ENCODE results near the gene PHF20. TPM values are rescaled to one million over a fixed set of nuclear protein-coding genes. Genes with fewer than 3 reads are reported as not detected.

PHF20 gene
- total RNA-seq, 4 donors from 2014 or later, result 13.6 to 33.2 (median 16.6) TPM

DNA sequence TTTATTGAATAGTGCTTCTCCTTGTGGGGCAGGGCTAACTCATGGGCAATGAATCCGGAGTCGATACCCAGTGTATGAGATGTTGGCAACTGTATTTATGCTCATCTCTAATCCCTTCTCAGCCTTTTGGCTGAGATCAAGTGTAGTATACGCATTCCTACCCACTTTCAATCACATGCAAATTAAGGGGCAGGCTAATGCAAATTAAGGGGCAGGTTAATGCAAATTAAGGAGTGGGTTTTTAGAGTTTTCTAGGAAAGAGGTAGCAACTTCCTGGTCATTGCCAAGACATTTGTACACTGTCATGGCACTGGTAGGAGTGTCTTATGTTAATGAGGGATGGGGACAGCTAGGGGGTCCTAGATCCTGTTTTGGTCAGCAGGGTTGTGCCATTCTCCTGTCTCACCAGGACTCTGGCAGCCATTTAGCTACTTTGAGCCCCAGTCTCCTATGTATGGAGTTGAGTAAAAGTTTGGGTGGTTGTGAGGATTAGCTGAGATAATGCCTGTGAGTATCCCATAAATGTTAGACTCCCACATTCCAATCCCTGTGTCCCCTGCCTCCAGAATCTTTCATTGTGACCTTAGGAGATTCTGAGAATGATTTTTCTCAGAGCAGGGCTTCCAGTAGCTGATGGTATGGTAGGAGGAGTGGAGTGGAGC lies 196.3 kb downstream of the PHF20 start, which contains the start of gene CNBD2:
CNBD2 (plus strand) TSS at position 612 of the 662 bp plus-strand sequence. CDS start 173 bp downstream, outside the sequence.
- Histone ChIP-seq H3K36me3 (no peaks in the 10 kb centered on the region), H3K4me3 (no peak within 1 kb of the TSS), H3K27ac (peak within 1 kb of the TSS in 1 of 4 donors; percentile 19), H3K4me1 (peaks cover 0 to 23% (median 0%) of the 10 kb centered on the region in 3 donors), H3K9me3 (peaks cover 0 to 4% (median 0%) of the 10 kb centered on the region in 3 donors), H3K27me3 (no peaks in the 10 kb centered on the region)
- intact Hi-C loops (cut with DNase I), result no loop called here
- TF ChIP-seq, protein P1, sequence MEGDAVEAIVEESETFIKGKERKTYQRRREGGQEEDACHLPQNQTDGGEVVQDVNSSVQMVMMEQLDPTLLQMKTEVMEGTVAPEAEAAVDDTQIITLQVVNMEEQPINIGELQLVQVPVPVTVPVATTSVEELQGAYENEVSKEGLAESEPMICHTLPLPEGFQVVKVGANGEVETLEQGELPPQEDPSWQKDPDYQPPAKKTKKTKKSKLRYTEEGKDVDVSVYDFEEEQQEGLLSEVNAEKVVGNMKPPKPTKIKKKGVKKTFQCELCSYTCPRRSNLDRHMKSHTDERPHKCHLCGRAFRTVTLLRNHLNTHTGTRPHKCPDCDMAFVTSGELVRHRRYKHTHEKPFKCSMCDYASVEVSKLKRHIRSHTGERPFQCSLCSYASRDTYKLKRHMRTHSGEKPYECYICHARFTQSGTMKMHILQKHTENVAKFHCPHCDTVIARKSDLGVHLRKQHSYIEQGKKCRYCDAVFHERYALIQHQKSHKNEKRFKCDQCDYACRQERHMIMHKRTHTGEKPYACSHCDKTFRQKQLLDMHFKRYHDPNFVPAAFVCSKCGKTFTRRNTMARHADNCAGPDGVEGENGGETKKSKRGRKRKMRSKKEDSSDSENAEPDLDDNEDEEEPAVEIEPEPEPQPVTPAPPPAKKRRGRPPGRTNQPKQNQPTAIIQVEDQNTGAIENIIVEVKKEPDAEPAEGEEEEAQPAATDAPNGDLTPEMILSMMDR (IDR thresholded peaks at IDR 0.05), result no peak
- no peak for TF ChIP-seq POLR2A (IDR thresholded peaks at IDR 0.05)
- DNase-seq, result no peak
- 63 to 77% methylated on average over 1 to 3 of the region's 3 CpGs for WGBS, 2 donors

DNA sequence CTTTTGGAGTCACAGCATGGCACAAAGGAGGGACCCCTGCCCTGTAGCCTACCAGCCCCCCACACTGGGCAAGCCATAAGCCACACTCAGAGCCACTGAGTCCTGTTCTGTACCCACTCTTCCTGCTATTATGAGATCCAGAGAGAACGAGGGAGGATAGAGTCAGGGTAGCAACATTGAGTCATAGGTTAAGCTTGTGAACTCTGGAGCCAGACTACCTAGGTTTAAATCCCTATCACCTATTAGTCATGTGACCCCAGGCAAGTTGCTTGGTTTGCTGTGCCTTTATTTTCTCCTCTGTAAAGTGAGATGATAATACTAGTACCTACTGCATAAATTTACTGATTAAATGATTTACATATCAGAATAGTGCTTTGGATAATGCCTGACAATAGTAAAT lies 197.1 kb downstream of the PHF20 start:
- DNase-seq, result no peak
- WGBS, 2 donors, result 25 to 44% methylated on average over 1 of the region's 1 CpG
- intact Hi-C loops (cut with DNase I), result no loop called here
- no peak for TF ChIP-seq POLR2A (IDR thresholded peaks at IDR 0.05)
- TF ChIP-seq, protein P1 (IDR thresholded peaks at IDR 0.05), result no peak
- Histone ChIP-seq H3K27me3 (no peaks in the 10 kb centered on the region), H3K27ac (no peak overlapping the region), H3K4me1 (peaks cover 0 to 23% (median 0%) of the 10 kb centered on the region in 3 donors), H3K36me3 (no peaks in the 10 kb centered on the region), H3K9me3 (peaks cover 0 to 4% (median 0%) of the 10 kb centered on the region in 3 donors), H3K4me3 (no peak overlapping the region)

DNA sequence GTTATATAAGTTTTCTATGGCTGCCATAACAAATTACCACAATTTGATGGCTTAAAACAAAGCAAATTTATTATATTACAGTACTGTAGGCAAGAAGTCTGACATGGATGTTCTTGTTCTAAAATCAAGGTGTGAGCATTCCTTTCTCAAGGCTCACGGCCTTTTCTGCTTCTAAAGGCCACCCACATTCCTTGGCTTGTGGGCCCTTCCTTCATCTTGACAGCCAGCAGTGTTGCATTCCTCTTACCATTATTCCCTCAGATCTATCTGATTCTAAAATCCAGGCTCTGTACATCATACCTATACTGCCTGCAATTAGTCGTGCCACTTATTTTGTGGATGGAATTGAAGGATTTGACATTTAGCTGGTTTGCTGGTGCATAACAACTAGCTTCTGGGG lies 200.2 kb downstream of the PHF20 start:
- H3K36me3 ChIP-seq, result no peaks in the 10 kb centered on the region
- WGBS, 2 donors, result 93 to 94% methylated on average over 2 of the region's 2 CpGs

DNA sequence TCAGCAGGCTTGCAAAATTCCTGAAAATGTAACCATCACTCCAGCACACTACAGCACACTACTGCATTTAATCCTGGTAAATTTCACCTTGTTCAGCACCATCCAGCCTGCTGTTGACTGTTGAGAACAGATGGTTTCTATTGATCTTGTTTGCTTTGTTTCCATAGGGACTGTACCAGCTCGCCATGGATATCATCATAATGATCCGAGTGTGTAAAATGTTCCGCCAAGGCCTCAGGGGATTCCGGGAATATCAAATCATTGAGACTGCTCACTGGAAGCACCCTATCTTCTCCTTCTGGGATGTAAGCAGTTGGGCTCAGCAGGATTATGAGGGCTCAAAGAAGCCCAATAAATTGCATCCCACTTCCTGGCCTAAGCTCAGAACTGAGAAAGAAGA lies 200.6 kb downstream of the PHF20 start:
- Histone ChIP-seq H3K9me3 (peaks cover 0 to 4% (median 0%) of the 10 kb centered on the region in 3 donors), H3K4me3 (no peak overlapping the region), H3K4me1 (peaks cover 0 to 23% (median 0%) of the 10 kb centered on the region in 3 donors), H3K36me3 (no peaks in the 10 kb centered on the region), H3K27me3 (no peaks in the 10 kb centered on the region), H3K27ac (peak overlapping the region in 1 of 4 donors; percentile 13)
- intact Hi-C loops (cut with DNase I), result no loop called here
- TF ChIP-seq, protein P1 (IDR thresholded peaks at IDR 0.05), result no peak
- no peak for TF ChIP-seq POLR2A (IDR thresholded peaks at IDR 0.05)
- 47 to 60% methylated on average over 4 of the region's 4 CpGs for WGBS, 2 donors
- DNase-seq, result no peak

More for the DNA sequence above, 200.2 kb downstream of the PHF20 start:
- intact Hi-C loops (cut with DNase I), result no loop called here
- Histone ChIP-seq H3K27me3 (no peaks in the 10 kb centered on the region), H3K4me1 (peaks cover 0 to 23% (median 0%) of the 10 kb centered on the region in 3 donors), H3K27ac (peak overlapping the region in 1 of 4 donors; percentile 13), H3K9me3 (peaks cover 0 to 4% (median 0%) of the 10 kb centered on the region in 3 donors), H3K4me3 (no peak overlapping the region)
- TF ChIP-seq POLR2A (IDR thresholded peaks at IDR 0.05), result no peak
- TF ChIP-seq, protein P1 (IDR thresholded peaks at IDR 0.05), result no peak
- no peak for DNase-seq

DNA sequence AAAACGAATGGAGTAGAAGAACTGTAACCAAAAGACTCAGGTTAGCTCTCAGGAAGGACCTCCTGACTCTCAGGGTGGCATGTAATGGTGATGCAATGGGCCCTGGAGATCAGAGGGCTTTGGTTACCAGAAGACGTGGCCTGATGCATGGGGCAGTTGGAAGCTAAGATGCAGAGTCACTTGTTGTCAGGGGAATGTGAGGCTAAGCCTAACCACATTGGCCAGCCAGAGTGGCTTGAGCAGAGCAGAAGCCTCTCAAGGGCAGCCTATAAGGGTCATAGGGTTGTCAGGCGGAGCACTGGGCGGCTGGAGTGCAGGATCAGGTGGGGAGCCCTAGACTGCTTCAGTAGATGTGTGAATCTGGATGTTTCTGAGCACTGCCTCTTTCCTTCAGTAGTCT lies 202.4 kb downstream of the PHF20 start:
- TF ChIP-seq, protein P1 (IDR thresholded peaks at IDR 0.05), result no peak
- TF ChIP-seq POLR2A (IDR thresholded peaks at IDR 0.05), result no peak
- H3K27ac ChIP-seq, result no peak overlapping the region
- no peaks in the 10 kb centered on the region for H3K27me3 ChIP-seq
- peaks cover 0 to 9% (median 0%) of the 10 kb centered on the region in 3 donors for H3K4me1 ChIP-seq
- intact Hi-C loops (cut with DNase I), result no loop called here
- 77 to 80% methylated on average over 4 of the region's 4 CpGs for WGBS, 2 donors
- no peaks in the 10 kb centered on the region for H3K36me3 ChIP-seq
- H3K9me3 ChIP-seq, result peaks cover 0 to 4% (median 0%) of the 10 kb centered on the region in 3 donors
- DNase-seq, result no peak
- H3K4me3 ChIP-seq, result no peak overlapping the region

All from esophagus squamous epithelium (tissue), 5 donors.